HFFc6 (cell line): ENCODE measurements around the gene FAM83G. TPM values are rescaled to one million over a fixed set of nuclear protein-coding genes. Genes with fewer than 3 reads are reported as not detected.
A peak's percentile ranks its signal among the peaks of the same experiment; 100 is the strongest.
"Not testable (repeated sequence)": the region's sequence is repeated elsewhere in the genome, so short reads cannot be mapped to it uniquely, and the experiment has no call there.

ENCODE experiments used
- DNase-seq: peaks from one replicate; pipeline ENCODE4 v3.0.0-alpha.2; 2018
- H3K27ac Mint-ChIP-seq: 2 replicates; pipeline ENCODE4 v1.8.0; 2020; ENCODE audit warnings: mild to moderate bottlenecking, mixed read lengths
- H3K27me3 Mint-ChIP-seq: 2 replicates; pipeline ENCODE4 v1.8.0; 2021; ENCODE audit warnings: mild to moderate bottlenecking, moderate library complexity, mixed read lengths; ENCODE audit not compliant: insufficient read depth
- H3K36me3 Mint-ChIP-seq: 2 replicates; pipeline ENCODE4 v1.8.0; 2021; ENCODE audit warnings: low read depth, mixed read lengths
- H3K4me1 Mint-ChIP-seq: 2 replicates; pipeline ENCODE4 v1.8.0; 2020; ENCODE audit warnings: low read depth, mixed read lengths
- H3K4me3 Mint-ChIP-seq: 2 replicates; pipeline ENCODE4 v1.8.0; 2020; ENCODE audit warnings: mild to moderate bottlenecking, moderate library complexity, mixed read lengths
- H3K9me3 Mint-ChIP-seq: 2 replicates; pipeline ENCODE4 v1.8.0; 2020; ENCODE audit warnings: mild to moderate bottlenecking, mixed read lengths
- CTCF ChIP-seq: fragments of 200-600 bp; sonication (generic); IDR thresholded peaks from 2 replicates; pipeline ENCODE4 v1.5.0; 2021; ENCODE audit warnings: antibody characterized with exemption, mild to moderate bottlenecking
- long read RNA-seq: library from polyadenylated mRNA; unstranded; transcript quantifications from one replicate; pipeline ENCODE4 v2.0.0, GENCODE V29; 2019
- total RNA-seq, 6 experiments: library from RNA; stranded (reverse); fragmentation: NEBNext Ultra II Directional; extraction: Animal tissue kit (Norgen Biotek cat#: 25700); gene quantifications; 2 replicates in 1 of 6; 3 replicates in 5 of 6; pipeline ENCODE4 v1.2.3, GENCODE V29; 2021

The FAM83G gene
- total RNA-seq, result 10 to 100 TPM; 21.0 to 24.0 (median 21.7) TPM
- long read RNA-seq, full-length matches to known transcripts, result 3 of 13 reads
- long read RNA-seq, partial matches to known transcripts, result 3 of 13 reads
- long read RNA-seq, other reads (novel, unspliced or antisense), result 7 of 13 reads

GRCh38 chr17:19004421-19005136 is at the start of gene FAM83G:
FAM83G (minus strand) TSS chr17:19004764; CDS start chr17:19004041, 723 bp downstream.
- H3K9me3 Mint-ChIP-seq, result no peaks in the 10 kb centered on the region
- no peaks in the 10 kb centered on the region; the same call in 1 of the 2 replicates for H3K27me3 Mint-ChIP-seq
- H3K4me1 Mint-ChIP-seq, result peaks cover 32% of the 10 kb centered on the region
- DNase-seq, result peak; percentile 63
- peak within 1 kb of the TSS; percentile 91 for H3K4me3 Mint-ChIP-seq
- peak within 1 kb of the TSS; percentile 82 for H3K27ac Mint-ChIP-seq
- peaks cover 5% of the 10 kb centered on the region; the same call in 1 of the 2 replicates for H3K36me3 Mint-ChIP-seq
- no peak for TF ChIP-seq CTCF

GRCh38 chr17:19048826-19049225 is 44.3 kb upstream of the FAM83G start:
- H3K27ac Mint-ChIP-seq, H3K4me3 Mint-ChIP-seq, H3K27me3 Mint-ChIP-seq, DNase-seq, H3K4me1 Mint-ChIP-seq, H3K36me3 Mint-ChIP-seq, H3K9me3 Mint-ChIP-seq: not testable (repeated sequence)

- not testable (repeated sequence) for H3K4me3 Mint-ChIP-seq, H3K36me3 Mint-ChIP-seq, H3K4me1 Mint-ChIP-seq, H3K9me3 Mint-ChIP-seq, DNase-seq, H3K27ac Mint-ChIP-seq, H3K27me3 Mint-ChIP-seq
Observed at GRCh38 chr17:19047510-19047909, 42.9 kb upstream of the FAM83G start.

GRCh38 chr17:19046782-19047375 is 42.3 kb upstream of the FAM83G start, which contains the start of gene GRAP:
GRAP (minus strand) TSS chr17:19046957; CDS start chr17:19046926, 31 bp downstream.
- not testable (repeated sequence) for H3K27ac Mint-ChIP-seq, DNase-seq, H3K27me3 Mint-ChIP-seq, H3K4me3 Mint-ChIP-seq, H3K9me3 Mint-ChIP-seq, H3K4me1 Mint-ChIP-seq, H3K36me3 Mint-ChIP-seq

GRCh38 chr17:19044643-19045042 is 40.1 kb upstream of the FAM83G start:
- not testable (repeated sequence) for H3K27me3 Mint-ChIP-seq, H3K9me3 Mint-ChIP-seq, H3K27ac Mint-ChIP-seq, H3K4me1 Mint-ChIP-seq, H3K4me3 Mint-ChIP-seq, DNase-seq, H3K36me3 Mint-ChIP-seq

- H3K9me3 Mint-ChIP-seq, H3K27me3 Mint-ChIP-seq, H3K27ac Mint-ChIP-seq, H3K4me3 Mint-ChIP-seq, DNase-seq, H3K4me1 Mint-ChIP-seq, H3K36me3 Mint-ChIP-seq: not testable (repeated sequence)
Observed at GRCh38 chr17:19043032-19043431, 38.5 kb upstream of the FAM83G start.

- H3K27me3 Mint-ChIP-seq, DNase-seq, H3K4me3 Mint-ChIP-seq, H3K27ac Mint-ChIP-seq, H3K9me3 Mint-ChIP-seq, H3K4me1 Mint-ChIP-seq, H3K36me3 Mint-ChIP-seq: not testable (repeated sequence)
Observed at GRCh38 chr17:19042369-19042768, 37.8 kb upstream of the FAM83G start.

GRCh38 chr17:19041871-19042270 is 37.3 kb upstream of the FAM83G start:
- not testable (repeated sequence) for H3K27ac Mint-ChIP-seq, H3K9me3 Mint-ChIP-seq, H3K4me3 Mint-ChIP-seq, H3K27me3 Mint-ChIP-seq, DNase-seq, H3K36me3 Mint-ChIP-seq, H3K4me1 Mint-ChIP-seq

- DNase-seq, H3K27ac Mint-ChIP-seq, H3K27me3 Mint-ChIP-seq, H3K4me1 Mint-ChIP-seq, H3K4me3 Mint-ChIP-seq, H3K36me3 Mint-ChIP-seq, H3K9me3 Mint-ChIP-seq: not testable (repeated sequence)
Observed at GRCh38 chr17:19040350-19040749, 35.8 kb upstream of the FAM83G start.

GRCh38 chr17:19038730-19039129 is 34.2 kb upstream of the FAM83G start:
- not testable (repeated sequence) for H3K27me3 Mint-ChIP-seq, H3K4me1 Mint-ChIP-seq, DNase-seq, H3K4me3 Mint-ChIP-seq, H3K27ac Mint-ChIP-seq, H3K36me3 Mint-ChIP-seq, H3K9me3 Mint-ChIP-seq

GRCh38 chr17:19038007-19038406 is 33.4 kb upstream of the FAM83G start:
- H3K4me1 Mint-ChIP-seq, H3K4me3 Mint-ChIP-seq, H3K27ac Mint-ChIP-seq, H3K36me3 Mint-ChIP-seq, H3K9me3 Mint-ChIP-seq, H3K27me3 Mint-ChIP-seq, DNase-seq: not testable (repeated sequence)

- H3K27me3 Mint-ChIP-seq, H3K27ac Mint-ChIP-seq, H3K9me3 Mint-ChIP-seq: not testable (repeated sequence)
Observed at GRCh38 chr17:19037547-19037946, 33.0 kb upstream of the FAM83G start.

GRCh38 chr17:19036186-19036585 is 31.6 kb upstream of the FAM83G start:
- H3K36me3 Mint-ChIP-seq, H3K27me3 Mint-ChIP-seq, H3K4me1 Mint-ChIP-seq, DNase-seq, H3K27ac Mint-ChIP-seq, H3K9me3 Mint-ChIP-seq, H3K4me3 Mint-ChIP-seq: not testable (repeated sequence)

More at GRCh38 chr17:19037547-19037946, 33.0 kb upstream of the FAM83G start:
- not testable (repeated sequence) for DNase-seq, H3K36me3 Mint-ChIP-seq, H3K4me1 Mint-ChIP-seq, H3K4me3 Mint-ChIP-seq
